ENCODE measurements around the gene TUBG1. TPM values are rescaled to one million over a fixed set of nuclear protein-coding genes. Genes with fewer than 3 reads are reported as not detected.
A peak's percentile ranks its signal among the peaks of the same experiment; 100 is the strongest.

The TUBG1 gene
- total and polyA plus RNA-seq, 10 of the 15 experiments (the other 5 are each of a cell fraction or from before 2014, with no cell fraction given) = 40.0 to 256 (median 107) TPM

- Histone ChIP-seq H3K9me3 (replicated peaks; ENCODE audit: control insufficient read depth, insufficient read depth, low read length) (no peaks in the 10 kb centered on the region), H3K9ac (ENCODE audit: control insufficient read depth, insufficient read depth, low read length) (no peak overlapping the region), H3K4me1 (ENCODE audit: control insufficient read depth, insufficient read depth, low read length) (peaks cover 22% of the 10 kb centered on the region), H3K36me3 (ENCODE audit: control insufficient read depth in 2 of 2, insufficient read depth in 2 of 2, low read length in 1 of 2) (no peaks in the 10 kb centered on the region), H3K27me3 (replicated peaks in 1 of 2; ENCODE audit: control insufficient read depth in 2 of 2, insufficient read depth in 2 of 2, low read length in 1 of 2) (no peaks in the 10 kb centered on the region), H2AFZ (ENCODE audit: control insufficient read depth, low read depth, low read length) (no peak overlapping the region; the same call in 1 of the 2 replicates), H3K4me2 (ENCODE audit: control insufficient read depth, insufficient read depth) (no peak overlapping the region), H3K79me2 (ENCODE audit: control insufficient read depth, insufficient read depth, low read length) (no peaks in the 10 kb centered on the region), H4K20me1 (ENCODE audit: control insufficient read depth, insufficient read depth) (no peaks in the 10 kb centered on the region), H3K4me3 (no peak overlapping the region), H3K27ac (ENCODE audit: control insufficient read depth, insufficient read depth) (no peak overlapping the region)
- ATAC-seq (peak; percentile 40), DNase-seq (ENCODE audit: low read depth, low spot score) (no peak), FAIRE-seq (no peak)
- CTCF ChIA-PET = interaction anchor here (0.6 to 8.5 kb wide), 6 partner anchors 14 to 361 kb away, joined by 3 to 134 read pairs (median 3); partner anchors contain the start of genes CCR10 and PLEKHH3
- POLR2A ChIA-PET = interaction anchor here (0.5 to 2.7 kb wide), 8 partner anchors 16 to 510 kb away, joined by 3 to 11 read pairs (median 4); partner anchors contain the start of genes PLEKHH3 and PSMC3IP
- BruUV-seq (replicated peaks) = no TSS peak
- in situ Hi-C loops (cut with MboI) = loop anchor here (25.0 kb wide), 1 partner anchor 588 kb away; the partner anchor contains the start of gene TMEM106A
- 82% methylated on average over 7 of the region's 7 CpGs for WGBS (ENCODE audit: insufficient coverage, insufficient replicate concordance, low lambda C conversion rate, missing lambda C conversion rate)
- RAD21 ChIA-PET (ENCODE audit: unreplicated experiment) = interaction anchor here (1.0 to 1.4 kb wide), 3 partner anchors 9 to 57 kb away, joined by 3 to 4 read pairs (median 4); no protein-coding TSS in a partner anchor
- SMC1A ChIA-PET (ENCODE audit: uncharacterized antibody, unreplicated experiment) = interaction anchor here (0.8 to 7.7 kb wide), 8 partner anchors 14 to 53 kb away, joined by 3 to 96 read pairs (median 4); partner anchors contain the start of genes RETREG3 and TUBG1
- intact Hi-C loops (cut with micrococcal nuclease; ENCODE audit: unreplicated experiment) = no loop called here
- TF ChIP-seq TCF12 (IDR thresholded peaks at IDR 0.05; ENCODE audit: low read depth, low read length) (0 out of 2 replicates have a peak, but pooled peaks have one; percentile 52), ZNF687 (IDR thresholded peaks at IDR 0.05) (no peak), SMC3 (IDR thresholded peaks at IDR 0.05; ENCODE audit: borderline replicate concordance, low read length) (no peak), RBBP5 (conservative IDR thresholded peaks at IDR 0.05) (no peak), EED (IDR thresholded peaks at IDR 0.05; ENCODE audit: low read depth) (peak; percentile 34; the same call in 1 of the 2 replicates), FOS (IDR thresholded peaks at IDR 0.05; ENCODE audit: borderline replicate concordance, extremely low read depth, insufficient read length) (no peak), SMAD1 (IDR thresholded peaks at IDR 0.05; ENCODE audit: low read depth, partially characterized antibody) (no peak), JUNB (IDR thresholded peaks at IDR 0.05) (peak; percentile 71), PRDM15 (CRISPR knock-in tag; IDR thresholded peaks at IDR 0.05) (no peak), CBX5 (IDR thresholded peaks at IDR 0.05; ENCODE audit: low read depth) (no peak), PKNOX1 (IDR thresholded peaks at IDR 0.05) (no peak)
Measured at GRCh38 chr17:42623732-42624596, 14.5 kb downstream of the TUBG1 start.
